Neural cell (in vitro differentiated cells): ENCODE results near the gene USP10.

Source experiments
- EP300 ChIP-seq: fragments of 450-650 bp; conservative IDR thresholded peaks from 2 replicates; pipeline ENCODE4 v1.6.1; 2014; ENCODE audit warnings: antibody characterized with exemption, mild to moderate bottlenecking, moderate library complexity; ENCODE audit not compliant: poor library complexity, severe bottlenecking
- EZH2 ChIP-seq: fragments of 200-600, 300-800 bp; shearing (Covaris generic), sonication (generic); IDR thresholded peaks from 2 replicates; pipeline ENCODE4 v1.6.1; 2014; ENCODE audit warnings: antibody characterized with exemption, low read length, borderline replicate concordance, mild to moderate bottlenecking; ENCODE audit not compliant: insufficient read depth, poor library complexity, severe bottlenecking
- RAD21 ChIP-seq: fragments of 450-650 bp; conservative IDR thresholded peaks from 2 replicates; pipeline ENCODE4 v1.6.1; 2014; ENCODE audit warnings: antibody characterized with exemption, mild to moderate bottlenecking, moderate library complexity
- SMC3 ChIP-seq: fragments of 450-650 bp; conservative IDR thresholded peaks from 2 replicates; pipeline ENCODE4 v1.6.1; 2014; ENCODE audit warnings: antibody characterized with exemption, mild to moderate bottlenecking, moderate library complexity; ENCODE audit not compliant: poor library complexity
- TF ChIP-seq, protein P1 (sequence below): fragments of 450-650 bp; IDR thresholded peaks from 2 replicates; pipeline ENCODE4 v1.5.1; 2014; ENCODE audit warnings: antibody characterized with exemption, mild to moderate bottlenecking, moderate library complexity; ENCODE audit not compliant: poor library complexity, severe bottlenecking
- TF ChIP-seq, protein P2 (sequence below): IDR thresholded peaks from 2 replicates; pipeline ENCODE4 v1.6.1; 2012; ENCODE audit warnings: borderline replicate concordance

DNA sequence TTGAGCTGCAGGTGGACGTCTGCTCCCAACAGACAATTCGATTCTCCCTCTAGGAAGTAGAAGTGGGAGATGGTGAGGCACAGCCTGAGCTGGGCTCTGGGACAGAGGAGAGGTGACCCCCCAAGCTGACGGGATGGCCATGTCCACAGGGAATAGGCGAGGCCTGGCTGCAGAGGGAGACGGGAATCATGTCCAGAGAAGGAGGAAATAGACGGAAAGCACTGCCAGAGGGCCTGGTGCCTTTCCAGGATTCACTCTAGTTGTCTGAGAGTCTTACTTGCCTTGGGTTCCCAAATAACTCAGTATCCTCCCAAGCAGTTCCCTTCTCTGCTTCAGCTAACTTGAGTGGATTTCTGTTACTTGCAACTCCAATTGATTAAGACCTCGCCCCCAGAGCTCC, 115.7 kb downstream of the USP10 start:
- TF ChIP-seq EP300 (no peak), EZH2 (no peak), RAD21 (no peak), SMC3 (no peak)
- TF ChIP-seq, protein P1, sequence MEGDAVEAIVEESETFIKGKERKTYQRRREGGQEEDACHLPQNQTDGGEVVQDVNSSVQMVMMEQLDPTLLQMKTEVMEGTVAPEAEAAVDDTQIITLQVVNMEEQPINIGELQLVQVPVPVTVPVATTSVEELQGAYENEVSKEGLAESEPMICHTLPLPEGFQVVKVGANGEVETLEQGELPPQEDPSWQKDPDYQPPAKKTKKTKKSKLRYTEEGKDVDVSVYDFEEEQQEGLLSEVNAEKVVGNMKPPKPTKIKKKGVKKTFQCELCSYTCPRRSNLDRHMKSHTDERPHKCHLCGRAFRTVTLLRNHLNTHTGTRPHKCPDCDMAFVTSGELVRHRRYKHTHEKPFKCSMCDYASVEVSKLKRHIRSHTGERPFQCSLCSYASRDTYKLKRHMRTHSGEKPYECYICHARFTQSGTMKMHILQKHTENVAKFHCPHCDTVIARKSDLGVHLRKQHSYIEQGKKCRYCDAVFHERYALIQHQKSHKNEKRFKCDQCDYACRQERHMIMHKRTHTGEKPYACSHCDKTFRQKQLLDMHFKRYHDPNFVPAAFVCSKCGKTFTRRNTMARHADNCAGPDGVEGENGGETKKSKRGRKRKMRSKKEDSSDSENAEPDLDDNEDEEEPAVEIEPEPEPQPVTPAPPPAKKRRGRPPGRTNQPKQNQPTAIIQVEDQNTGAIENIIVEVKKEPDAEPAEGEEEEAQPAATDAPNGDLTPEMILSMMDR = no peak
- TF ChIP-seq, protein P2, sequence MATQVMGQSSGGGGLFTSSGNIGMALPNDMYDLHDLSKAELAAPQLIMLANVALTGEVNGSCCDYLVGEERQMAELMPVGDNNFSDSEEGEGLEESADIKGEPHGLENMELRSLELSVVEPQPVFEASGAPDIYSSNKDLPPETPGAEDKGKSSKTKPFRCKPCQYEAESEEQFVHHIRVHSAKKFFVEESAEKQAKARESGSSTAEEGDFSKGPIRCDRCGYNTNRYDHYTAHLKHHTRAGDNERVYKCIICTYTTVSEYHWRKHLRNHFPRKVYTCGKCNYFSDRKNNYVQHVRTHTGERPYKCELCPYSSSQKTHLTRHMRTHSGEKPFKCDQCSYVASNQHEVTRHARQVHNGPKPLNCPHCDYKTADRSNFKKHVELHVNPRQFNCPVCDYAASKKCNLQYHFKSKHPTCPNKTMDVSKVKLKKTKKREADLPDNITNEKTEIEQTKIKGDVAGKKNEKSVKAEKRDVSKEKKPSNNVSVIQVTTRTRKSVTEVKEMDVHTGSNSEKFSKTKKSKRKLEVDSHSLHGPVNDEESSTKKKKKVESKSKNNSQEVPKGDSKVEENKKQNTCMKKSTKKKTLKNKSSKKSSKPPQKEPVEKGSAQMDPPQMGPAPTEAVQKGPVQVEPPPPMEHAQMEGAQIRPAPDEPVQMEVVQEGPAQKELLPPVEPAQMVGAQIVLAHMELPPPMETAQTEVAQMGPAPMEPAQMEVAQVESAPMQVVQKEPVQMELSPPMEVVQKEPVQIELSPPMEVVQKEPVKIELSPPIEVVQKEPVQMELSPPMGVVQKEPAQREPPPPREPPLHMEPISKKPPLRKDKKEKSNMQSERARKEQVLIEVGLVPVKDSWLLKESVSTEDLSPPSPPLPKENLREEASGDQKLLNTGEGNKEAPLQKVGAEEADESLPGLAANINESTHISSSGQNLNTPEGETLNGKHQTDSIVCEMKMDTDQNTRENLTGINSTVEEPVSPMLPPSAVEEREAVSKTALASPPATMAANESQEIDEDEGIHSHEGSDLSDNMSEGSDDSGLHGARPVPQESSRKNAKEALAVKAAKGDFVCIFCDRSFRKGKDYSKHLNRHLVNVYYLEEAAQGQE = no peak
